ENCODE measurements around the gene EXOC6B. TPM values are rescaled to one million over a fixed set of nuclear protein-coding genes. Genes with fewer than 3 reads are reported as not detected.

EXOC6B gene
- total RNA-seq, 4 donors from 2014 or later, result 14.6 to 49.6 (median 19.3) TPM

DNA sequence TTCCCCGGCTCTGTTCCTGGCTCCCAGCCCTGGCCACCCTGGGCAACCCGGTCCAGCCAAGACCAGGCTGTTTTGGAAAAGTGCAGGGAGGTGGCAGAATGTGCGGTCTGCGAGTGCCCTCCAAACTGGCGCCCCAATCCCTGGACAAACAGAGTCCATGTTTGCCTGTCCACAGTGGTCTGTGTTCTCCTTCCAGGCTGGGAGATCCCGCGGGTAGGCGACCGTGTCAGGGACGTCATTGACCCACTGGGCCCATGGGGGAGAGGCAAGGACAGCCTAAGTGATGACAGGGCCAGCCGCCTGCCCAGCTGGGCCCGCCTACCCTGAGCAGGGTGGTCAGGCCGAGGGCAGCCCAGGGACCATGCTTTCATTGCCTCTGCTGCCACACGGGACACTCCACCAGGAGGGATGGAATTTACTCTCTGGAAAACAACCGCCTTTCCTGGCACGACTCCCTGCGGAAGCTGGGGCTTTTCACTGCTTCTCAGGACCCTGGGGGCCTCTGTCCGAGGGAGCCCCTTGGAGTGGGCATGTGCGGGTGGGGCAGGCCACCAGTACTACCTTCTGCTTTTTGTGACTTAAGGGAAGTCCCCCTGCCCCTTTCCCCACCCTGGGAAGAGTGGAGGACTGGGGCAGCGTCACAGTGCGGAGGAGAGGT is 698.3 kb downstream of the EXOC6B start:
- in situ Hi-C loops (cut with MboI; ENCODE audit: low sequenced_read_pairs in 4 of 4), result no loop called here
- H3K9me3 ChIP-seq, result no peaks in the 10 kb centered on the region
- no peak for DNase-seq

DNA sequence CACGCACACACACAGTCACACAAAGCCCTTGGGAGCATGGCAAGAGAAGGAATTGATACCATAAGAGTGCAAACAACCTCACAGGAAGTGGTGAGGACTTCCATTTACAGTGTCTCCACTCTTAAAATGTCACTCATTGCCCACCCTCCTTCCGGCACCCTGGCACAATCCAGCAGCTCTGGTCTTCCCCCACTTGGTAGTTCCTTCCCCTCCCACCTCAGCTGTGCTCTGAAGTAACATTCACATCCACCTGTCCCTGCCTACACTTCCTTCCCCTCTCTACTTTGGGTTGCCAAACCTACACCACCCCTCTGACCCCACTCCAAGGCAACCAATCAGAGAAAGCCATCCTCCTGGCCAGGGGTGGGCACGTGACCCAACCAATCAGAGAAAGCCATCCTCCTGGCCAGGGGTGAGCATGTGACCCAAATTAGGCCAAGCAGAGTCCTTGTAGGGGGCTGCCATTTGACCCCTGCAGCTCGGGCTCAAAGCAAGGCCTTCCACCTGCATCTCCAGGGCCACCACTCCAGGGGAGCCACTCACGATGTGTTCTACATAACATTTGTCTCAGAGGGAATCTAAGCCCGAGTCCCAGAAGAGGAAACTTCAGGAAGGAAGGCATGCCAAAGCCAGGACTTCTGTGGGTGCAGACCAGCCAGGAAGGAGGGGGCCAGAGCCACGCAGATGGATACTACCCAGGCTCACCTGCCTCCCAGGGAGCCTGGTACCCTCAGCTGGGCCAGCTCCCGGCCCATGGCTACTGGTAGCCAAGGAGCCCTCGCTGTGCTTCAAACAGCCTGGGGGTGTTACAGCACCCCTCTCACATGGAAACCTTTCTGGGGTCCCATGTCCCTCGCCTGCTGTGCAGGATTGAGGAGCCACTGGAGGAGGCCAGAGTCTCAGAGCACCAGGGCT is 699.4 kb downstream of the EXOC6B start:
- DNase-seq, result no peak
- in situ Hi-C loops (cut with MboI; ENCODE audit: low sequenced_read_pairs in 4 of 4) (no loop called here), intact Hi-C loops (cut with DNase I; ENCODE audit: low total_unique reads) (no loop called here)
- TF ChIP-seq, protein P1, sequence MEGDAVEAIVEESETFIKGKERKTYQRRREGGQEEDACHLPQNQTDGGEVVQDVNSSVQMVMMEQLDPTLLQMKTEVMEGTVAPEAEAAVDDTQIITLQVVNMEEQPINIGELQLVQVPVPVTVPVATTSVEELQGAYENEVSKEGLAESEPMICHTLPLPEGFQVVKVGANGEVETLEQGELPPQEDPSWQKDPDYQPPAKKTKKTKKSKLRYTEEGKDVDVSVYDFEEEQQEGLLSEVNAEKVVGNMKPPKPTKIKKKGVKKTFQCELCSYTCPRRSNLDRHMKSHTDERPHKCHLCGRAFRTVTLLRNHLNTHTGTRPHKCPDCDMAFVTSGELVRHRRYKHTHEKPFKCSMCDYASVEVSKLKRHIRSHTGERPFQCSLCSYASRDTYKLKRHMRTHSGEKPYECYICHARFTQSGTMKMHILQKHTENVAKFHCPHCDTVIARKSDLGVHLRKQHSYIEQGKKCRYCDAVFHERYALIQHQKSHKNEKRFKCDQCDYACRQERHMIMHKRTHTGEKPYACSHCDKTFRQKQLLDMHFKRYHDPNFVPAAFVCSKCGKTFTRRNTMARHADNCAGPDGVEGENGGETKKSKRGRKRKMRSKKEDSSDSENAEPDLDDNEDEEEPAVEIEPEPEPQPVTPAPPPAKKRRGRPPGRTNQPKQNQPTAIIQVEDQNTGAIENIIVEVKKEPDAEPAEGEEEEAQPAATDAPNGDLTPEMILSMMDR (IDR thresholded peaks at IDR 0.05 in 4 of 5, conservative IDR thresholded peaks at IDR 0.05 in 1 of 5), result no peak
- no peak for TF ChIP-seq POLR2A (IDR thresholded peaks at IDR 0.05)
- H3K27me3 ChIP-seq, result no peaks in the 10 kb centered on the region
- no peaks in the 10 kb centered on the region for H3K4me1 ChIP-seq
- ATAC-seq, result no peak
- H3K27ac ChIP-seq, result no peak overlapping the region
- H3K9me3 ChIP-seq, result no peaks in the 10 kb centered on the region
- H3K4me3 ChIP-seq, result no peak overlapping the region
- H3K36me3 ChIP-seq, result no peaks in the 10 kb centered on the region

More for the DNA sequence above, 698.3 kb downstream of the EXOC6B start:
- Histone ChIP-seq H3K27me3 (no peaks in the 10 kb centered on the region), H3K36me3 (no peaks in the 10 kb centered on the region), H3K4me3 (no peak overlapping the region), H3K27ac (no peak overlapping the region), H3K4me1 (no peaks in the 10 kb centered on the region)
- TF ChIP-seq, protein P1 (IDR thresholded peaks at IDR 0.05 in 4 of 5, conservative IDR thresholded peaks at IDR 0.05 in 1 of 5), result no peak
- no peak for TF ChIP-seq POLR2A (IDR thresholded peaks at IDR 0.05)
- intact Hi-C loops (cut with DNase I; ENCODE audit: low total_unique reads), result no loop called here
- no peak for ATAC-seq

Other genes with a start within 250 kb of the EXOC6B start
- 10 to 100 TPM; 22.8 to 71.0 (median 33.6) TPM for gene SPR, start 61.4 kb upstream of the EXOC6B start, total RNA-seq
- gene EMX1, start 91.5 kb upstream of the EXOC6B start, total RNA-seq, result not detected
- gene SFXN5, start 245.7 kb upstream of the EXOC6B start, total RNA-seq, result 10 to 100 TPM in 1 of 4 donors, 1 to 10 TPM in 3; 6.8 to 22.7 (median 9.1) TPM

Measured in gastrocnemius medialis (tissue), 4 donors.